GM21737 (cell line): ENCODE data around the gene ADCY4.

Experiments
- ATAC-seq: cut with Tn5 transposase; IDR thresholded peaks from one replicate; pipeline ENCODE4 v1.9.1; 2021; ENCODE audit warnings: mild to moderate bottlenecking, moderate library complexity; ENCODE audit not compliant: unreplicated experiment

ADCY4 gene

DNA sequence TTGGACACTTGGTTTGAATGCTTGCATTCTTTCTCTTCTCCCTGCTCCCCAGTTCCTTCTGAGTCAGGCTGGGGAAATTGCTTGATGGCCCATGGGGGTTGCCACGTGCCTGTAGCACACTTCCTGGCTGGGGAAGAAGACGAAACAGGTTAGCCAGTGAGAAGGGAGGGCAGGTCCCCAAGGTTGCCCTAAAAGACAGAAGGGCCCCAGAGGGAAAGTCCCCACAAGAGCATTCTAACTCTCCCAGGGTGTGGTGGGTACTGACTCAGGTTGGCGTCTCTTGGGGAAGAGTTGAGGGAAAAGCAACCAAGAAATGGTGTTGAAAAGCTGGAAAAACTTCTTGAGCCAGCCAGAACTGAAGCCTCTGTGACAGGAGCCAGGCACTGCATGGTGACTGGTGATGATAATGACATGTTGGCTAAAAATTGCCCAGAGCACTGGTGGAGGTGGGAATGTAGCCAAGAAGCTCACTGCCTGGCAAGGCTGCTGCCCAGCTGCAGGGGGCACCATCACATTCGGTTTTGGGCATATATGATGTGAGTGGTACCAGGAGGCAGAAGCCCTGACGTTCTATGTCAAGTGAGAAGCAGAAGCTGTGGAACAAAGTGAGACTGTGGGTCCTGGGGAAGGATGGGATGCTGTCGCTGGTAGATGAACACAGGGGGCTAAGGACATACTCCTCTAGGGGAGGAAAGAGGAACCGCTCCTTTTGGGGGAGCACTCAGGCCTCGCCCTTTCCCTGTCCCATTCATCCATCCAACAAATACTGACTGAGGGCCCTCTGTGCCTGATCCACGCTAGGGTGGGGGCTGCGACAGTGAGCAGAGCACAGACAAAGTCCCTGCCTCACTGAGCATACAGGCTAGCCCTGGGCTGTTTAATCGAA, 55.3 kb downstream of the ADCY4 start:
- peak; percentile 63 for ATAC-seq

DNA sequence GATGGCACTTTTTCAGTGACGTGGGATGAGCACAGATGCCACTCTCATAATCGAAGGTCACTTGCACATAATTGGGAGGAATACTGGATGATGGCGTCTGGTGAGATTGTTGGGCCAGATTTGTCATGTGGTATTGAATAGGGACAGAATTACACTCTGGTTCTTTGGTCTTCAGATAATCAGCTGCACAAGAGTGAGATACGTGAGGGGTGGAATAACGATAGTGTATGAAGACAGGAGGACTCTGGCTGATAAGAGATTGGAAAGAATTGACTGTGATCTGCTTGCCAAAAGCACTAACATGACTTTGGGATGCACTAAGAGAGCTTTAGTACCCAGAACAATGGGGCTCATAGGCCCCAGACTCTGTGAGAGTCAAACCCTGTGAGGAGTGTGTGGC, 56.4 kb downstream of the ADCY4 start:
- no peak for ATAC-seq

DNA sequence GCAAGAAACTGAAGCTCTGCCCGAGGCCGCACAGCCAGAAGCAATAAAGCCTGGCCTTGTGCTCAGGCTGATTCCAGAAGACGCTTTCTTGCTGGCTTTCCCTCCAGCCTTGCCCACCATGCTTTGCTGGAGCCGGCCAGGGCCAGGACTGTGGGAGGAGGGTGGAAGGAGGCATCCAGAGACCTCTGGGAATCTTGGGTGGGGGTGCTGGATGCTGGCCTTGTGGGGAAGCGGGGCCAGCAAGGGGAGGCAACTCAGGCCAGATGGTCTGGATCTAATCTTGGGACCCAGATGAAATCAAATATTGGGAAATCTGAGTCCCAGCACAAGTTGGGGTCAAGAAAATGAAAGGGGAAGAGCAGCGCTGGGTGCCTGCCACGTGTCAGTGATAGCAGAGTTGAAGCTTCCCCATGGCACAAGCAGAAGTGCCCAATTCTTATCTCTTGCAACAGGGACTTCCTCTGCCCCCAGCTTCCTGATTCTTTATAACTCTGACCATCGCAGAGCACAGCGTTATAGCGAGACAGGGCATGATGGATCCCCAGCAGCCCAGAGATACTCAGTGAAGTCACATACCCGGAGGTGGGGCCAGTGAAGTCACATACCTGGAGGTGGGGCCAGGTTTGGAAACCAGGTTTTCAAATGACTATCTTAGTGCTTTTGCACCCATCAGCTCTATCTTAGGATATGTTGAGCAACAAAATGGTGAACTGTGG, 57.1 kb downstream of the ADCY4 start:
- no peak for ATAC-seq

DNA sequence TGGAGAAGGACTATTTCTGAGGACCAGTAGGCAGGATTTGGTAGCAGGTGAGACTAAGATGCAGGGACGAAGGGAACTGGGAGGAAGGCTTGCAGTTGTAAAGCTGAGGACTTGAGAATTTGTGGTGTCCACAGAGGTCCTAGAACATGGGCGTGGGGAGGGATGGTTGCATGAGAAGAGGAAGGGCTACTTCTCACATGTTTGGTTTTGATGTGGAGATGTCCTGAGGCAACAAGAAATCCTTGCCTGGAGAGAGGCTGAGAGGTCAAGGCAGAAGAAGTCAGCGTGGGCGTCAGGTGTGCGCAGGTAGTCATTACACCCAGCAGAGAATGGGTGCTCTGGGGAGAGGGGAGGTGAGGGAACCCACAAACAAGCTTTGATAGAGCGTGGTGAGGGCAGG, 57.8 kb downstream of the ADCY4 start:
- no peak for ATAC-seq

DNA sequence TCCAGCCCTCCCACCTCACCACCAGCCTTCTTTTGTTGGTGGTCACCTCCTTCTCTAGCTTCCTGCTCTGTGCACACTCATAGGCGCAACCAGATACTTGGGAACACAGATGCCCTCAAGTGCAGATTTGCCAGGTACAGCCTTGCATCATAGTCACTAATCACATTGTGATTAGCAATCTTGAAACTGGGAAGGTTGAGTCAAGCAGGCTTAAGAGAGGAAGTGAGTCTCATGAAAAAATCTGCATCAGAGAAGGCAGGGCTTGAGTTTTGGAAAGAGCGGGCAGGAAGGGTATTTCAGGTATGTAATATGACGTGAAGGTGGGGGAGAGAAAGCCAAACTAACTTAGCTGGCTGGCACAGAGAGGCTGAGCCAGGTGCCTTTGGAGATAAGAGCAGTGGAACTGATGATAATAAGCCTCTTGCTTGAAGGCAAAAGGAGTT, 60.7 kb downstream of the ADCY4 start:
- peak; percentile 39 for ATAC-seq

DNA sequence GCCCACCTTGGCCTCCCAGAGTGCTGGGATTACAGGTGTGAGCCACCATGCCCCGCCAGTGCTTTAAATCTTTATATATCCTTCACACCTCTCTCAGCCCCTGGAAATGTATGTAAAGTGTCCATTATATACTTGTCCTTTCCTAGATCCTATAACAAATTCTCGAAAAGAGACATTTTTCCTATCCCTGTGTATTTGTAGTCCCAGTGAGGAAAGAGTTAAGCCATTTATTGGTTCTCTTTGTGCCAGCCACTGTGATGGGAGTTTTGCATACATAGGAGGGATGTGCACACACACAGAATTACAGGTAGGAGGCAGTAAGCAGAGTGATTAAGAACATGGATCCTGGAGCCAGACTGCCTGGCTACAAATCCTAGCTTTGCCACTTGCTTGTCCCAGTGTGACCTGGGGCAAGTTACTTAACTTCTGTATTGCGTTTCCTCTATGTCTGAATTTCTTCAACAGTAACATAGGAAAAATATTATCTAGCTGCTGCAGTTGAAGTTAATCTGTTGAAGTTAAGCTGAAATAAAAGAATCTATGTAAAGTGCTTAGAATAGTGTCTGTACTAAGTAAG, 61.4 kb downstream of the ADCY4 start:
- ATAC-seq, result no peak

DNA sequence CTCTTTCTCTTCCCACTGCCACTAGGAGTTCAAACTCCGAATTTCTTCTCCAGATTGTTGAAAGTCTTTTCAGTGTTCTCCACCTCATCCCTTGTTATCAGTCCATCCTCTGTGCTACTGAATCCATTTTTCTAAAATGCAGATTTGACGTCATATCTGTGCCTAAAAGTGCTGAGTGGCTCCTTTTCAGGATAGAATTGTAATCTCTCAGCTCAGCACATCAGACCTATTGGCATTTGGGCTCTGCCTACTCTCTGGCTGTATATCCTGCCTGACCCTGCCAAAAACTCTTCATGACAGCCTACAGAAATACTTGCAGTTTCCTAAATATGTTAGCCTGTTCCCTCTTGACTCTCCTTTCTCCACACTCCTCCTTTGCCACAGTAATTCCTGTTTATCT, 62.4 kb downstream of the ADCY4 start:
- ATAC-seq, result no peak

DNA sequence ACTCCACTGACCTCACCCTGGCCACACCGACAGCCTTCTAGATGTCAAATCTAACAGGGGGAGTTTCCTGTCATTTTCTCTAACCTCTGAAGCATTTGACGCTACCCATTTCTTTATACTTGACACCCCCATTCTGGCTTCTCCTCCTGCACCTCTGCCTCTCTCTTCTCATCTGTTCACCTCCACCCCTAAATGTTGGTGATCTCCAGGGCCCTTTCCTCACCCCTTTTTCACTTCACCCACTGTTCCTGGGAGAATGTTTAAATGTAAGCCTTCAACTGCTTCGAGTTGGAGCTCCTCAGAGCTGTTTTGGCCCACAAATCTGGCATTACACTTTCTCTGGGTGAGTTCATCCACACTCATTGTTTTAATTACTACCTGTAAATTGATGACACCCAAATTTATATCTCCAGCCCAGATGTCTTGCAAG, 63.0 kb downstream of the ADCY4 start:
- ATAC-seq, result no peak

DNA sequence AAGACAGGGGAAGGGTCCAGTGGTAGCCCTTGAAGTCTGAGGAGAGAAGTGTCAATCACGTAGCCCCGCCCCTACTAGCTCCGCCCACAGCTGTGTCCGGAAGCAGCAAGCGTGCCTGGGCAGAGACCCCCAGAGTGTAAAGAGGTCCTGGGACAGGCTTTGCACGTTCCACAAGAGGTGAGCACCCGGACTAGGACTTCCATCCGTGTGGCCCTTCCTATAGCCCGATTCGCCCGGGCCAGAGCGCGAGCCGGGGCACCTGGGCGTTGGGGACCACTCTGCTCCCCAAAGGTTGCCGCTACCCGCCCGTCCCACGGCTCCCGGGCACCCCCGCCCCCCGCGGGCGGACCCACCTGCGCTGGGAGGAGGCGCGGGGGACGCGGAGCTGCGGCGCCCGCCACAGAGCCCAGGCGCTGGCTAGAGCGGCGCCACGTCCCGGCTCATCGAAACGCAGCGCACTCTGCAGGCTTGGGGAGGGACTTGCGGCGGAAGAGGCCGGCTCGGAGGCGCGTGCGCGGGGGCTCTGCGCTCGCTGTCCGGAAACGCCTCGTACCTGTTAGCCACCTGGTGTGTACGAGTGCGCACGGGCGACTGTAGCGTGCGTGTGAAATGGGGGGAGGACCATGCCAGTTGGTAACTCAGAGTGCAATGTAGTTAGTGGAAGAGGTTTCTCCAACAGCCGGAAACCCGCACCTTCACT, 63.6 kb downstream of the ADCY4 start, which contains the start of gene RABGGTA:
Gene RABGGTA (minus strand): TSS at position 464 of the 700 bp plus-strand sequence. CDS start 482 bp downstream, outside the sequence.
- ATAC-seq, result peak; percentile 80

DNA sequence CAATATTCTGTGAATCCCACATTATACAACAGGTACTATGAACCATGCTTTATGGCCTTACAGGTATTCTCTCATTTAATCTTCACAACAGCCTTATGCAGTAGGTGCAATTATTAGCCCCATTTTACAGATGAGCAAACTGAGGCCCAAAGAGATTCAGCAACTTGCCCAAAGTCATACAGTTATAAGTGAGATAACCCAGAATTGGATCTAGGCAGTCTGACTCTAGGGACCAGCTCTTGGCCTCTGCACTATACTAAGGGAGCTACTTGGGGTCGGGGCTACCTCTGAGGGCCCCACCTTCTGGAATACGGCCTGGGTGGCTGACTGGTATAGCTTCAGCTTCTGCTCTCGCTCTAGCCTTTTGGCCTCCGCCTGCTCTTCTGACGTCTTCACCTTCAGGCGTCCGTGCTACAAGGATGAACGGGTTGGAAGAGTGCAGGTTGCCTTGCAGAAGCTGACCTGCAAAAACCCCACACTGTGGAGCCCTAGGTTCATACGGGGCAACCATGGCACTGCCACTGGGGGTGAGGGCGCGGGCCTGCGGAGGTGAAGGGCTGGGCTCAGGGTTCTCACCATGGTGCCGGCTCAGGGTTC, 64.2 kb downstream of the ADCY4 start:
- no peak for ATAC-seq

DNA sequence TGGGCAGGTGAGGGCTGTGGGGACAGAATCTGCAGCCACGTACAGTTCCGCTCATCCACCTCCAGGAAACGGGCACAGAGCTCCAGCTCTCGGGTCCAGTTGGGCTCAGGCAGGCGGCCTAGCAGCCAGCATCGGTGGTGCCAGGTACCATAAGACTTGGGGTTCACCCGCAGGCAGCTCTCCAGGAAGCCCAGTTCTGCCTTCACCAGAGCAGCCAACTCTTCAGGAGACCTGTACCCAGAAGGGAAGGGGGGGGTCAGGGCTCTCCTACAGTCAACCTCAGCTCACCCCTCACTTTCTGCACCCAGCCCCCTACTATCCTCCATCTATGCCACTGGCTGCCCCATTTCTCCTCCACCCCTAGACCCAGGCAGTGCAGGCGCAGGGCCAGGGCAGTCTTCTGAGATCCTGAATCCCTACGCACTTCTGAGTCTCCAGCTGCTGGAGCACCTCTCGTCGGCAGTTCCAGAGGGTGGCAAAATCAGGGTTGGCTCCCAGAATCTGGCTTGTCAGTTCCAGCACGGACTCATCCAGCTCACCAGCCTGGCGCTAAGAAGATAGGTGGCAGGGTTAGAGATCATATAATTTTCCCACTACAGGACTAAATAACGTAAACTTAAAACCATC, 64.8 kb downstream of the ADCY4 start:
- no peak for ATAC-seq

DNA sequence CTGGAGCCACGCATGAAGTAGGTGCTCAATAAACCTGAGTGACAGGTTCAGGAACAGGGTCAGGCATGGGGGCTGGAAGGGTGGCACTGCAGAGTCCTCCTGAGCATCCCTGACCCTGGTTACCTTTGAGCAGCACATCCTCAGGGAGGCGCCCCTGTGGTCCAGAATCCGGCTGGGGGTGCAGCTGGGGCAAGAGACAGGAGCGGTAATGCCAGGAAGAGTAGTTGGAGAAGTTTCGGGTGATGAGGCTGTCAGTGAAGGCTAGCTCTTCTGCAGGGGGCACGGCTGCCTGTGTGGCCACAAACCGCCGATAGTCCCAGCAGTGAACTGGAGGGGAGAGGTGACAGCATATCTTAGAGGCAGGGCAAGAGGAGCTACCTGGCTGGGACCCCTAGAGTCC, 65.5 kb downstream of the ADCY4 start:
- ATAC-seq, result no peak
